HEK293 (cell line): ENCODE measurements around the gene SLC6A1.
A peak's percentile ranks its signal among the peaks of the same experiment; 100 is the strongest.

Experiments used
- CTCF ChIA-PET: fragments of 350-600 bp; formaldehyde crosslinking; extraction: SDS; loops from one replicate; lab custom pipeline; 2021; ENCODE audit warnings: antibody characterized with exemption; lab: Yijun Ruan, JAX
- POLR2A ChIA-PET: fragments of 300-600 bp; formaldehyde crosslinking; extraction: SDS; loops from one replicate; lab custom pipeline; 2020; ENCODE audit warnings: antibody characterized with exemption, inconsistent platforms; lab: Yijun Ruan, JAX
- H3K27ac ChIP-seq: fragments of 200-500 bp; sonication (Bioruptor generic); 2 replicates; pipeline ENCODE4 v1.5.1; 2014; ENCODE audit warnings: low read depth, low read length, control low read depth, inconsistent platforms; ENCODE audit errors: extremely low read depth
- H3K36me3 ChIP-seq, 2 experiments: fragments of 200-500 bp in 1 of 2; sonication (Bioruptor generic) in 1 of 2; 1 replicate in 1 of 2; 2 replicates in 1 of 2; pipeline ENCODE4 v1.5.1; 2014 to 2017; ENCODE audit warnings: inconsistent platforms in 2 of 2, low read length in 2 of 2; ENCODE audit not compliant: control insufficient read depth in 2 of 2, insufficient read depth in 1 of 2
- H3K4me1 ChIP-seq: fragments of 200-500 bp; sonication (Bioruptor generic); 2 replicates; pipeline ENCODE4 v1.5.1; 2014; ENCODE audit warnings: mild to moderate bottlenecking, low read length, inconsistent platforms; ENCODE audit not compliant: control insufficient read depth, insufficient read depth
- H3K4me3 ChIP-seq: 2 replicates; pipeline ENCODE4 v1.5.1; 2011; ENCODE audit warnings: low read depth, mild to moderate bottlenecking, control low read depth, low read length, moderate library complexity
- H3K9me3 ChIP-seq: fragments of 200-500 bp; sonication (Bioruptor generic); 2 replicates; pipeline ENCODE4 v1.5.1; 2014; ENCODE audit warnings: low read depth, low read length, inconsistent platforms; ENCODE audit not compliant: control insufficient read depth, insufficient read depth
- BCL11B ChIP-seq: fragments of 450-650 bp; formaldehyde crosslinking; IDR thresholded peaks from 2 replicates; pipeline ENCODE4 v1.5.1; 2016; ENCODE audit warnings: low read depth, missing biosample characterization, missing genetic modification characterization
- ELK4 ChIP-seq: IDR thresholded peaks from 2 replicates; pipeline ENCODE4 v1.6.1; 2011; ENCODE audit warnings: mild to moderate bottlenecking, low read depth, low read length, borderline replicate concordance
- GLI2 ChIP-seq: fragments of 450-650 bp; formaldehyde crosslinking; IDR thresholded peaks from 2 replicates; pipeline ENCODE4; 2017; ENCODE audit warnings: missing biosample characterization, missing genetic modification characterization, low read depth, borderline replicate concordance
- HIC1 ChIP-seq: fragments of 450-650 bp; formaldehyde crosslinking; IDR thresholded peaks from 2 replicates; pipeline ENCODE4 v1.5.1; 2016; ENCODE audit warnings: missing biosample characterization, missing genetic modification characterization
- PRDM4 ChIP-seq: fragments of 450-650 bp; formaldehyde crosslinking; IDR thresholded peaks from 2 replicates; pipeline ENCODE4 v1.5.1; 2017; ENCODE audit warnings: missing biosample characterization, missing genetic modification characterization
- ZBTB17 ChIP-seq: fragments of 450-650 bp; formaldehyde crosslinking; IDR thresholded peaks from 2 replicates; pipeline ENCODE4 v1.5.1; 2016; ENCODE audit warnings: missing biosample characterization, missing genetic modification characterization
- ZBTB20 ChIP-seq: fragments of 450-650 bp; formaldehyde crosslinking; IDR thresholded peaks from 2 replicates; pipeline ENCODE4 v1.5.1; 2016; ENCODE audit warnings: missing biosample characterization, missing genetic modification characterization
- ZEB2 ChIP-seq: fragments of 450-650 bp; formaldehyde crosslinking; IDR thresholded peaks from 2 replicates; pipeline ENCODE4 v1.5.1; 2016; ENCODE audit warnings: missing biosample characterization, missing genetic modification characterization
- ZFP3 ChIP-seq: fragments of 450-650 bp; formaldehyde crosslinking; IDR thresholded peaks from 2 replicates; pipeline ENCODE4 v1.5.1; 2016; ENCODE audit warnings: low read depth, missing biosample characterization, missing genetic modification characterization
- ZFP69B ChIP-seq: fragments of 450-650 bp; formaldehyde crosslinking; IDR thresholded peaks from 2 replicates; pipeline ENCODE4 v1.5.1; 2016; ENCODE audit warnings: missing biosample characterization, missing genetic modification characterization
- ZNF2 ChIP-seq: fragments of 450-650 bp; formaldehyde crosslinking; IDR thresholded peaks from 2 replicates; pipeline ENCODE4 v1.5.1; 2016; ENCODE audit warnings: missing biosample characterization, missing genetic modification characterization
- ZNF239 ChIP-seq: fragments of 450-650 bp; formaldehyde crosslinking; IDR thresholded peaks from 2 replicates; pipeline ENCODE4 v1.5.1; 2016; ENCODE audit warnings: missing biosample characterization, missing genetic modification characterization
- ZNF341 ChIP-seq: fragments of 450-650 bp; formaldehyde crosslinking; IDR thresholded peaks from 2 replicates; pipeline ENCODE4; 2016; ENCODE audit warnings: low read depth, missing biosample characterization, missing genetic modification characterization
- ZNF404 ChIP-seq: fragments of 450-650 bp; formaldehyde crosslinking; IDR thresholded peaks from 2 replicates; pipeline ENCODE4 v1.5.1; 2017; ENCODE audit warnings: missing biosample characterization, missing genetic modification characterization
- ZNF510 ChIP-seq: fragments of 450-650 bp; formaldehyde crosslinking; IDR thresholded peaks from 2 replicates; pipeline ENCODE4 v1.5.1; 2018; ENCODE audit warnings: mild to moderate bottlenecking, missing genetic modification characterization, missing biosample characterization; ENCODE audit not compliant: insufficient replicate concordance
- ZNF521 ChIP-seq: fragments of 450-650 bp; formaldehyde crosslinking; IDR thresholded peaks from 2 replicates; pipeline ENCODE4 v1.5.1; 2017; ENCODE audit warnings: missing biosample characterization, mild to moderate bottlenecking, missing genetic modification characterization
- ZNF639 ChIP-seq: fragments of 450-650 bp; formaldehyde crosslinking; IDR thresholded peaks from 2 replicates; pipeline ENCODE4 v1.5.1; 2016; ENCODE audit warnings: missing biosample characterization, missing genetic modification characterization
- ZNF654 ChIP-seq: fragments of 450-650 bp; formaldehyde crosslinking; IDR thresholded peaks from 2 replicates; pipeline ENCODE4 v1.5.1; 2016; ENCODE audit warnings: low read depth, missing biosample characterization, missing genetic modification characterization
- ZNF776 ChIP-seq: fragments of 450-650 bp; formaldehyde crosslinking; IDR thresholded peaks from 2 replicates; pipeline ENCODE4 v1.5.0; 2017; ENCODE audit warnings: missing biosample characterization, missing genetic modification characterization, borderline replicate concordance
- TF ChIP-seq, protein P1 (sequence below): fragments of 450-650 bp; formaldehyde crosslinking; IDR thresholded peaks from 2 replicates; pipeline ENCODE4 v1.5.1; 2016; ENCODE audit warnings: missing biosample characterization, missing genetic modification characterization, borderline replicate concordance
- TF ChIP-seq, protein P2 (sequence below): fragments of 450-650 bp; formaldehyde crosslinking; optimal IDR thresholded peaks from 2 replicates; pipeline ENCODE3; 2016; ENCODE audit warnings: missing biosample characterization, mild to moderate bottlenecking, missing genetic modification characterization
- TF ChIP-seq, protein P3 (sequence below): fragments of 450-650 bp; formaldehyde crosslinking; IDR thresholded peaks from 2 replicates; pipeline ENCODE4 v1.5.1; 2016; ENCODE audit warnings: missing biosample characterization, missing genetic modification characterization

Gene SLC6A1

GRCh38 chr3:11060500-11061251 lies 68.1 kb downstream of the SLC6A1 start:
- POLR2A ChIA-PET: no interaction called here
- no peaks in the 10 kb centered on the region for H3K36me3 ChIP-seq
- no peaks in the 10 kb centered on the region for H3K9me3 ChIP-seq
- CTCF ChIA-PET: interaction anchor here (0.6 to 5.8 kb wide), 98 partner anchors 8 to 1462 kb away, joined by 3 to 142 read pairs (median 4); partner anchors contain the start of gene HRH1
- H3K4me1 ChIP-seq: no peaks in the 10 kb centered on the region
- no peak overlapping the region for H3K27ac ChIP-seq
- no peak overlapping the region for H3K4me3 ChIP-seq
- no peak for TF ChIP-seq ZNF521 (tag by site-specific recombination)
- peak; percentile 19; the same call in 1 of the 2 replicates for TF ChIP-seq ZBTB17 (tag by site-specific recombination)
- peak; percentile 66 for TF ChIP-seq HIC1 (tag by site-specific recombination)
- TF ChIP-seq, protein P1, sequence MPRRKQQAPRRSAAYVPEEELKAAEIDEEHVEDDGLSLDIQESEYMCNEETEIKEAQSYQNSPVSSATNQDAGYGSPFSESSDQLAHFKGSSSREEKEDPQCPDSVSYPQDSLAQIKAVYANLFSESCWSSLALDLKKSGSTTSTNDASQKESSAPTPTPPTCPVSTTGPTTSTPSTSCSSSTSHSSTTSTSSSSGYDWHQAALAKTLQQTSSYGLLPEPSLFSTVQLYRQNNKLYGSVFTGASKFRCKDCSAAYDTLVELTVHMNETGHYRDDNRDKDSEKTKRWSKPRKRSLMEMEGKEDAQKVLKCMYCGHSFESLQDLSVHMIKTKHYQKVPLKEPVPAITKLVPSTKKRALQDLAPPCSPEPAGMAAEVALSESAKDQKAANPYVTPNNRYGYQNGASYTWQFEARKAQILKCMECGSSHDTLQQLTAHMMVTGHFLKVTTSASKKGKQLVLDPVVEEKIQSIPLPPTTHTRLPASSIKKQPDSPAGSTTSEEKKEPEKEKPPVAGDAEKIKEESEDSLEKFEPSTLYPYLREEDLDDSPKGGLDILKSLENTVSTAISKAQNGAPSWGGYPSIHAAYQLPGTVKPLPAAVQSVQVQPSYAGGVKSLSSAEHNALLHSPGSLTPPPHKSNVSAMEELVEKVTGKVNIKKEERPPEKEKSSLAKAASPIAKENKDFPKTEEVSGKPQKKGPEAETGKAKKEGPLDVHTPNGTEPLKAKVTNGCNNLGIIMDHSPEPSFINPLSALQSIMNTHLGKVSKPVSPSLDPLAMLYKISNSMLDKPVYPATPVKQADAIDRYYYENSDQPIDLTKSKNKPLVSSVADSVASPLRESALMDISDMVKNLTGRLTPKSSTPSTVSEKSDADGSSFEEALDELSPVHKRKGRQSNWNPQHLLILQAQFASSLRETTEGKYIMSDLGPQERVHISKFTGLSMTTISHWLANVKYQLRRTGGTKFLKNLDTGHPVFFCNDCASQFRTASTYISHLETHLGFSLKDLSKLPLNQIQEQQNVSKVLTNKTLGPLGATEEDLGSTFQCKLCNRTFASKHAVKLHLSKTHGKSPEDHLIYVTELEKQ (tag by site-specific recombination): no peak
- TF ChIP-seq, protein P2, sequence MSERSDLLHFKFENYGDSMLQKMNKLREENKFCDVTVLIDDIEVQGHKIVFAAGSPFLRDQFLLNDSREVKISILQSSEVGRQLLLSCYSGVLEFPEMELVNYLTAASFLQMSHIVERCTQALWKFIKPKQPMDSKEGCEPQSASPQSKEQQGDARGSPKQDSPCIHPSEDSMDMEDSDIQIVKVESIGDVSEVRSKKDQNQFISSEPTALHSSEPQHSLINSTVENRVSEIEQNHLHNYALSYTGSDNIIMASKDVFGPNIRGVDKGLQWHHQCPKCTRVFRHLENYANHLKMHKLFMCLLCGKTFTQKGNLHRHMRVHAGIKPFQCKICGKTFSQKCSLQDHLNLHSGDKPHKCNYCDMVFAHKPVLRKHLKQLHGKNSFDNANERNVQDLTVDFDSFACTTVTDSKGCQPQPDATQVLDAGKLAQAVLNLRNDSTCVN: no peak
- no peak for TF ChIP-seq BCL11B (tag by site-specific recombination)
- TF ChIP-seq ZFP3 (tag by site-specific recombination): no peak
- peak; percentile 83 for TF ChIP-seq ZNF2 (tag by site-specific recombination)
- TF ChIP-seq ZNF654 (tag by site-specific recombination): peak; percentile 68
- no peak for TF ChIP-seq ELK4
- no peak for TF ChIP-seq ZFP69B (tag by site-specific recombination)
- no peak for TF ChIP-seq ZNF639 (tag by site-specific recombination)
- TF ChIP-seq GLI2 (tag by site-specific recombination): no peak
- peak; percentile 79; the same call in 1 of the 2 replicates for TF ChIP-seq ZBTB20 (tag by site-specific recombination)
- no peak for TF ChIP-seq ZNF510 (tag by site-specific recombination)
- TF ChIP-seq ZEB2 (tag by site-specific recombination): no peak
- 0 out of 2 replicates have a peak, but pooled peaks have one; percentile 30 for TF ChIP-seq ZNF341 (tag by site-specific recombination)
- TF ChIP-seq ZNF404: no peak
- TF ChIP-seq, protein P3, sequence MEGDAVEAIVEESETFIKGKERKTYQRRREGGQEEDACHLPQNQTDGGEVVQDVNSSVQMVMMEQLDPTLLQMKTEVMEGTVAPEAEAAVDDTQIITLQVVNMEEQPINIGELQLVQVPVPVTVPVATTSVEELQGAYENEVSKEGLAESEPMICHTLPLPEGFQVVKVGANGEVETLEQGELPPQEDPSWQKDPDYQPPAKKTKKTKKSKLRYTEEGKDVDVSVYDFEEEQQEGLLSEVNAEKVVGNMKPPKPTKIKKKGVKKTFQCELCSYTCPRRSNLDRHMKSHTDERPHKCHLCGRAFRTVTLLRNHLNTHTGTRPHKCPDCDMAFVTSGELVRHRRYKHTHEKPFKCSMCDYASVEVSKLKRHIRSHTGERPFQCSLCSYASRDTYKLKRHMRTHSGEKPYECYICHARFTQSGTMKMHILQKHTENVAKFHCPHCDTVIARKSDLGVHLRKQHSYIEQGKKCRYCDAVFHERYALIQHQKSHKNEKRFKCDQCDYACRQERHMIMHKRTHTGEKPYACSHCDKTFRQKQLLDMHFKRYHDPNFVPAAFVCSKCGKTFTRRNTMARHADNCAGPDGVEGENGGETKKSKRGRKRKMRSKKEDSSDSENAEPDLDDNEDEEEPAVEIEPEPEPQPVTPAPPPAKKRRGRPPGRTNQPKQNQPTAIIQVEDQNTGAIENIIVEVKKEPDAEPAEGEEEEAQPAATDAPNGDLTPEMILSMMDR (tag by site-specific recombination): peak; percentile 87
- TF ChIP-seq ZNF776 (tag by site-specific recombination): no peak
- TF ChIP-seq ZNF239: no peak
- TF ChIP-seq PRDM4 (tag by site-specific recombination): no peak
